K562 (cell line): ENCODE results near the gene SCG3. TPM values are rescaled to one million over a fixed set of nuclear protein-coding genes. Genes with fewer than 3 reads are reported as not detected.

Experiments used
- CREM ChIP-seq: IDR thresholded peaks from 2 replicates; pipeline ENCODE4 v1.6.1; 2014; ENCODE audit warnings: antibody characterized with exemption, low read depth
- EHMT2 ChIP-seq: fragments of 450-650 bp; IDR thresholded peaks from 2 replicates; pipeline ENCODE4 v1.6.1; 2018; ENCODE audit warnings: antibody characterized with exemption
- ELF4 ChIP-seq: fragments of 450-650 bp; formaldehyde crosslinking; IDR thresholded peaks from 2 replicates; pipeline ENCODE4 v1.4.0; 2022; ENCODE audit warnings: missing genetic modification characterization
- KDM4B ChIP-seq, 2 experiments: fragments of 450-650 bp in 1 of 2; sonication (generic) in 1 of 2; IDR thresholded peaks; 2 replicates each; pipeline ENCODE4 v1.6.1; 2016 to 2017; ENCODE audit warnings: borderline replicate concordance in 2 of 2, antibody characterized with exemption in 1 of 2, low read depth in 1 of 2, mild to moderate bottlenecking in 1 of 2
- NONO ChIP-seq, 2 experiments: fragments of 200-400 bp in 1 of 2; fragments of 450-650 bp in 1 of 2; formaldehyde crosslinking in 1 of 2; IDR thresholded peaks; 2 replicates each; pipeline ENCODE4 v1.6.1; 2017; ENCODE audit warnings: low read depth in 2 of 2, mild to moderate bottlenecking in 2 of 2, moderate library complexity in 2 of 2, low read length in 1 of 2
- SMARCB1 ChIP-seq: IDR thresholded peaks from 2 replicates; pipeline ENCODE4 v1.6.1; 2011; ENCODE audit warnings: improper control_type of control experiment, low read depth; ENCODE audit not compliant: insufficient read length
- ZKSCAN1 ChIP-seq: fragments of 150-350 bp; IDR thresholded peaks from 2 replicates; pipeline ENCODE4 v1.6.1; 2016; ENCODE audit warnings: low read depth, low read length
- ZNF121 ChIP-seq: sonication (generic); formaldehyde crosslinking; conservative IDR thresholded peaks from 2 replicates; pipeline ENCODE4 v1.8.0; 2022; ENCODE audit warnings: missing genetic modification reagents
- ZNF165 ChIP-seq: fragments of 250-450 bp; sonication (Bioruptor Pico); IDR thresholded peaks from 2 replicates; pipeline ENCODE4 v1.4.0; 2020; ENCODE audit warnings: borderline replicate concordance
- polyA plus RNA-seq, 8 experiments: library from polyadenylated mRNA; depleted of rRNA in 4 of 8; stranded (reverse) in 5 of 8; unstranded in 3 of 8; fragments of >200 nt; fragmentation: Nextera tagmentation in 2 of 8; fragmentation: Illumina TruSeq in 1 of 8; extraction: Ambion mirVana in 2 of 8; extraction: Trizol in 1 of 8; gene quantifications; 2 replicates each; pipeline versions ENCODE4 v1.2.1 to v1.2.3, GENCODE V29; 2011 to 2014; ENCODE audit warnings: inconsistent platforms in 1 of 8, missing spikeins in 1 of 8
- total RNA-seq, 7 experiments: library from RNA; depleted of rRNA in 6 of 7; stranded (reverse); fragments of >200 nt in 6 of 7; fragmentation: Illumina TruSeq in 2 of 7; extraction: Trizol in 2 of 7; gene quantifications; 2 replicates each; pipeline versions ENCODE4 v1.2.1 to v1.2.3, GENCODE V29; 2011 to 2021; ENCODE audit warnings: low replicate concordance in 1 of 7
- TF ChIP-seq, protein P1 (sequence below), 2 experiments: IDR thresholded peaks; 2 replicates each; pipeline ENCODE4 v1.6.1; 2011; ENCODE audit warnings: borderline replicate concordance in 1 of 2, control low read depth in 1 of 2, low read depth in 1 of 2, low read length in 1 of 2, mild to moderate bottlenecking in 1 of 2, mixed read lengths in 1 of 2, moderate library complexity in 1 of 2; ENCODE audit not compliant: insufficient read depth in 1 of 2, insufficient read length in 1 of 2, poor library complexity in 1 of 2, severe bottlenecking in 1 of 2; ENCODE audit errors: extremely low read depth in 1 of 2
- TF ChIP-seq, protein P2 (sequence below): fragments of 450-650 bp; IDR thresholded peaks from one replicate; pipeline ENCODE4 v1.6.1; 2018; ENCODE audit warnings: mild to moderate bottlenecking, moderate library complexity; ENCODE audit not compliant: partially characterized antibody
- TF ChIP-seq, protein P3 (sequence below): fragments of 200-800 bp; sonication (Bioruptor generic); IDR thresholded peaks from 2 replicates; pipeline ENCODE4 v1.6.1; 2017; ENCODE audit warnings: missing genetic modification characterization, missing compliant biosample characterization
- TF ChIP-seq, protein P4 (sequence below): sonication (generic); formaldehyde crosslinking; IDR thresholded peaks from 2 replicates; pipeline ENCODE4 v1.8.0; 2022; ENCODE audit warnings: missing genetic modification reagents, mild to moderate bottlenecking, borderline replicate concordance

SCG3 gene
- total and polyA plus RNA-seq, 9 of the 15 experiments (the other 6 are each of a cell fraction or from before 2014, with no cell fraction given), result 13.0 to 43.8 (median 21.0) TPM

DNA sequence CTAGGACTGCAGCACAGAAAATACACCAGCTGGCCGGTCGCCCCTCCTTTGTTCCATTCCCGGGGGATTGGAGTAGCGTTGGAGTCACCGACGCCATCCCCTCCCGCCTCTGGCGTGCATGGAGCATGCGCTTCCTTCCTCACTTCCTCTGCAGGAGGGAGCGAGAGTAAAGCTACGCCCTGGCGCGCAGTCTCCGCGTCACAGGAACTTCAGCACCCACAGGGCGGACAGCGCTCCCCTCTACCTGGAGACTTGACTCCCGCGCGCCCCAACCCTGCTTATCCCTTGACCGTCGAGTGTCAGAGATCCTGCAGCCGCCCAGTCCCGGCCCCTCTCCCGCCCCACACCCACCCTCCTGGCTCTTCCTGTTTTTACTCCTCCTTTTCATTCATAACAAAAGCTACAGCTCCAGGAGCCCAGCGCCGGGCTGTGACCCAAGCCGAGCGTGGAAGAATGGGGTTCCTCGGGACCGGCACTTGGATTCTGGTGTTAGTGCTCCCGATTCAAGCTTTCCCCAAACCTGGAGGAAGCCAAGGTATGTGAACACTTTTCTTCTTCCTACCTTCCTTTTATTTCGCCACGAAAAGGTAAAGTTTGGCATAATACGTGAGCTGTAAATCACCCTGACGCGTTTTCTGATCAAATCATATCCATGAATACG lies at the start of gene SCG3 (continued):
- TF ChIP-seq, protein P1, sequence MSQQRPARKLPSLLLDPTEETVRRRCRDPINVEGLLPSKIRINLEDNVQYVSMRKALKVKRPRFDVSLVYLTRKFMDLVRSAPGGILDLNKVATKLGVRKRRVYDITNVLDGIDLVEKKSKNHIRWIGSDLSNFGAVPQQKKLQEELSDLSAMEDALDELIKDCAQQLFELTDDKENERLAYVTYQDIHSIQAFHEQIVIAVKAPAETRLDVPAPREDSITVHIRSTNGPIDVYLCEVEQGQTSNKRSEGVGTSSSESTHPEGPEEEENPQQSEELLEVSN (IDR thresholded peaks at IDR 0.05; ENCODE audit: borderline replicate concordance in 1 of 2, extremely low read depth in 1 of 2, insufficient read depth in 1 of 2, insufficient read length in 1 of 2, low read depth in 1 of 2, low read length in 1 of 2, poor library complexity in 1 of 2, severe bottlenecking in 1 of 2), result peak; percentile 92 to 97
- TF ChIP-seq CREM, result peak; percentile 99
- TF ChIP-seq ZNF121 (CRISPR knock-in tag), result no peak
- peak in 1 of 2 experiments; percentile 52; a peak in 1 of 4 replicates for TF ChIP-seq KDM4B (IDR thresholded peaks at IDR 0.05; ENCODE audit: borderline replicate concordance in 2 of 2, low read depth in 1 of 2)
- no peak for TF ChIP-seq ZNF165 (CRISPR knock-in tag)
- TF ChIP-seq, protein P2, sequence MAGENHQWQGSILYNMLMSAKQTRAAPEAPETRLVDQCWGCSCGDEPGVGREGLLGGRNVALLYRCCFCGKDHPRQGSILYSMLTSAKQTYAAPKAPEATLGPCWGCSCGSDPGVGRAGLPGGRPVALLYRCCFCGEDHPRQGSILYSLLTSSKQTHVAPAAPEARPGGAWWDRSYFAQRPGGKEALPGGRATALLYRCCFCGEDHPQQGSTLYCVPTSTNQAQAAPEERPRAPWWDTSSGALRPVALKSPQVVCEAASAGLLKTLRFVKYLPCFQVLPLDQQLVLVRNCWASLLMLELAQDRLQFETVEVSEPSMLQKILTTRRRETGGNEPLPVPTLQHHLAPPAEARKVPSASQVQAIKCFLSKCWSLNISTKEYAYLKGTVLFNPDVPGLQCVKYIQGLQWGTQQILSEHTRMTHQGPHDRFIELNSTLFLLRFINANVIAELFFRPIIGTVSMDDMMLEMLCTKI, result no peak
- peak; percentile 99 for TF ChIP-seq SMARCB1
- peak; percentile 41; the same call in 1 of the 2 replicates for TF ChIP-seq ELF4 (CRISPR knock-in tag)
- TF ChIP-seq EHMT2, result peak; percentile 100
- TF ChIP-seq, protein P3, sequence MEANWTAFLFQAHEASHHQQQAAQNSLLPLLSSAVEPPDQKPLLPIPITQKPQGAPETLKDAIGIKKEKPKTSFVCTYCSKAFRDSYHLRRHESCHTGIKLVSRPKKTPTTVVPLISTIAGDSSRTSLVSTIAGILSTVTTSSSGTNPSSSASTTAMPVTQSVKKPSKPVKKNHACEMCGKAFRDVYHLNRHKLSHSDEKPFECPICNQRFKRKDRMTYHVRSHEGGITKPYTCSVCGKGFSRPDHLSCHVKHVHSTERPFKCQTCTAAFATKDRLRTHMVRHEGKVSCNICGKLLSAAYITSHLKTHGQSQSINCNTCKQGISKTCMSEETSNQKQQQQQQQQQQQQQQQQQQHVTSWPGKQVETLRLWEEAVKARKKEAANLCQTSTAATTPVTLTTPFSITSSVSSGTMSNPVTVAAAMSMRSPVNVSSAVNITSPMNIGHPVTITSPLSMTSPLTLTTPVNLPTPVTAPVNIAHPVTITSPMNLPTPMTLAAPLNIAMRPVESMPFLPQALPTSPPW (CRISPR knock-in tag), result peak; percentile 64; the same call in 1 of the 2 replicates
- TF ChIP-seq, protein P4, sequence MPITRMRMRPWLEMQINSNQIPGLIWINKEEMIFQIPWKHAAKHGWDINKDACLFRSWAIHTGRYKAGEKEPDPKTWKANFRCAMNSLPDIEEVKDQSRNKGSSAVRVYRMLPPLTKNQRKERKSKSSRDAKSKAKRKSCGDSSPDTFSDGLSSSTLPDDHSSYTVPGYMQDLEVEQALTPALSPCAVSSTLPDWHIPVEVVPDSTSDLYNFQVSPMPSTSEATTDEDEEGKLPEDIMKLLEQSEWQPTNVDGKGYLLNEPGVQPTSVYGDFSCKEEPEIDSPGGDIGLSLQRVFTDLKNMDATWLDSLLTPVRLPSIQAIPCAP (CRISPR knock-in tag), result peak; percentile 86; the same call in 1 of the 2 replicates
- TF ChIP-seq ZKSCAN1, result peak; percentile 76; the same call in 1 of the 2 replicates
- TF ChIP-seq NONO (IDR thresholded peaks at IDR 0.05; ENCODE audit: low read depth in 2 of 2, low read length in 1 of 2), result no peak
